SK-N-SH treated with all-trans-retinoic acid at 6 μM for 48 hours (cell line): ENCODE results near the gene STRA6.

Experiments used
- ATAC-seq: fragments of 200-7000 bp; cut with Tn5 transposase; 3 replicates; pipeline ENCODE4 v1.9.1; 2020; ENCODE audit warnings: mild to moderate bottlenecking, moderate library complexity
- CSDC2 ChIP-seq: fragments of 250-450 bp; sonication (Bioruptor Pico); IDR thresholded peaks from 2 replicates; pipeline ENCODE4 v1.5.0; 2020; ENCODE audit warnings: mild to moderate bottlenecking, moderate library complexity
- CSRNP3 ChIP-seq: fragments of 250-450 bp; sonication (Bioruptor Pico); IDR thresholded peaks from 2 replicates; pipeline ENCODE4 v1.5.1; 2021; ENCODE audit warnings: mild to moderate bottlenecking, moderate library complexity
- ESRRG ChIP-seq: fragments of 250-450 bp; sonication (Bioruptor Pico); IDR thresholded peaks from 2 replicates; pipeline ENCODE4 v1.6.1; 2021; ENCODE audit warnings: mild to moderate bottlenecking
- GLIS3 ChIP-seq: fragments of 250-450 bp; sonication (Bioruptor Pico); IDR thresholded peaks from 2 replicates; pipeline ENCODE4 v1.5.0; 2020; ENCODE audit warnings: mild to moderate bottlenecking, moderate library complexity
- ISL1 ChIP-seq: fragments of 250-450 bp; sonication (Bioruptor Pico); IDR thresholded peaks from 2 replicates; pipeline ENCODE4 v2.1.2; 2022; ENCODE audit warnings: mild to moderate bottlenecking, moderate library complexity
- OSR1 ChIP-seq: fragments of 250-450 bp; sonication (Bioruptor Pico); IDR thresholded peaks from 2 replicates; pipeline ENCODE4 v1.8.0; 2022; ENCODE audit warnings: moderate library complexity, mild to moderate bottlenecking, inconsistent platforms
- POU6F1 ChIP-seq: fragments of 250-450 bp; sonication (Bioruptor Pico); IDR thresholded peaks from 2 replicates; pipeline ENCODE4 v1.8.0; 2021; ENCODE audit warnings: low read depth, mild to moderate bottlenecking, moderate library complexity, borderline replicate concordance
- PPARA ChIP-seq: fragments of 250-450 bp; sonication (Bioruptor Pico); IDR thresholded peaks from 2 replicates; pipeline ENCODE4 v1.5.0; 2020; ENCODE audit warnings: mild to moderate bottlenecking, borderline replicate concordance
- RARB ChIP-seq: fragments of 250-450 bp; sonication (Bioruptor Pico); IDR thresholded peaks from 2 replicates; pipeline ENCODE4 v1.8.0; 2021; ENCODE audit warnings: mild to moderate bottlenecking, moderate library complexity
- SNAI2 ChIP-seq: fragments of 250-450 bp; sonication (Bioruptor Pico); IDR thresholded peaks from 2 replicates; pipeline ENCODE4 v1.5.0; 2020; ENCODE audit warnings: mild to moderate bottlenecking, moderate library complexity
- TCF4 ChIP-seq: fragments of 250-450 bp; sonication (Bioruptor Pico); IDR thresholded peaks from 2 replicates; pipeline ENCODE4 v1.8.0; 2021; ENCODE audit warnings: mild to moderate bottlenecking, moderate library complexity, borderline replicate concordance
- TOX ChIP-seq: fragments of 250-450 bp; sonication (Bioruptor Pico); IDR thresholded peaks from 2 replicates; pipeline ENCODE4 v1.8.0; 2021; ENCODE audit warnings: mild to moderate bottlenecking, moderate library complexity, borderline replicate concordance
- ZC3H10 ChIP-seq: fragments of 250-450 bp; sonication (Bioruptor Pico); IDR thresholded peaks from 2 replicates; pipeline ENCODE4 v1.5.1; 2021; ENCODE audit warnings: mild to moderate bottlenecking, moderate library complexity
- ZFP3 ChIP-seq: fragments of 250-450 bp; sonication (Bioruptor Pico); IDR thresholded peaks from 2 replicates; pipeline ENCODE4 v1.5.0; 2020; ENCODE audit warnings: mild to moderate bottlenecking, moderate library complexity
- ZFP30 ChIP-seq: fragments of 450-650 bp; formaldehyde crosslinking; IDR thresholded peaks from 2 replicates; pipeline ENCODE4 v1.5.0; 2022; ENCODE audit warnings: mild to moderate bottlenecking, moderate library complexity
- ZNF565 ChIP-seq: fragments of 450-650 bp; formaldehyde crosslinking; conservative IDR thresholded peaks from 2 replicates; pipeline ENCODE4 v1.5.0; 2020; ENCODE audit warnings: low read depth, mild to moderate bottlenecking, moderate library complexity
- ZNF8 ChIP-seq: fragments of 450-650 bp; formaldehyde crosslinking; IDR thresholded peaks from 2 replicates; pipeline ENCODE4 v1.5.0; 2020; ENCODE audit warnings: mild to moderate bottlenecking, moderate library complexity
- TF ChIP-seq, protein P1 (sequence below): fragments of 250-450 bp; sonication (Bioruptor Pico); IDR thresholded peaks from 2 replicates; pipeline ENCODE4 v1.8.0; 2020; ENCODE audit warnings: mild to moderate bottlenecking, moderate library complexity, borderline replicate concordance
- TF ChIP-seq, protein P2 (sequence below): fragments of 250-450 bp; sonication (Bioruptor Pico); IDR thresholded peaks from 2 replicates; pipeline ENCODE4 v1.5.0; 2020; ENCODE audit warnings: mild to moderate bottlenecking, moderate library complexity
- TF ChIP-seq, protein P3 (sequence below): fragments of 250-450 bp; sonication (Bioruptor Pico); IDR thresholded peaks from 2 replicates; pipeline ENCODE4 v1.5.1; 2020; ENCODE audit warnings: low read depth, mild to moderate bottlenecking, moderate library complexity

Gene STRA6

DNA sequence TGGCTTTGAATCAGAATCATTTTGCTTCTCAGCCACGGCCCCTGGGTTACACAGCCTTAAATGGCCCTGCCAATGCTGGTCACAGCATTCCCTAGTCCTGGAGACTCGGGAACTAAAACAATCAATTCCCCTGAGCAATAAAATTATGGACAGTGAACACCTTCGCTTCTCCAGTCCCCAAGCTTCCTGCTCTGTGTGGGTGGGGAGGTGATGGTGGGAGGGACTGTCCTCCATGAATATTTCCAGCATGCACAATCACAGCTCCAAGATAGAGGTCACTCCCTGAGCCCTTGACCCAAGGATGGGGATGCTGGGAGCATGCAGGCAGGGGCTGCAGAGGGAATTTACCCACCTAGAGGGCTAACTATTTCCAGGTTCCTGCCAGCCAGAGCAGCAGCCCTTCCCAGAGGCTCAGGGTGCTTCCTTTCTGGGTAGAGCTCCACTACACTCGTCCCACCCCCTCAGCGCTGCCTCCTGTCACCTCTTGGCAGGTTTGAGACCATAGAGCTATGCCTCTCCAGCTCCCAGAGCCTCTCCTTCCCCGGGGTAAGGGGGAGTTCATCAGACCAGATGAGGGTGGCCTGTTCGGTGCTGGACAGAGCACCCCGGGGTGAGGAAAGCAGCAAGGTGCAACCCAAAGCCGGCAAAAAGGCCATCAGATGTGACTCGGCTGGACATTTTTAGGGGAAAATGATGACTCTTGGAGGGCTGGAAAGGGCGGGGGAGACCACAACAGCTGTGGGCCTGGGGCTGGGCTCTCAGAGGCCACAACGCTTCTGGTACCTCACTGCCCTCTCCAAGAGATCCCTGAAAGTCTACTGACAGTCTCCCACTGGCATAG lies 19.0 kb upstream of the STRA6 start:
- ATAC-seq: peak; percentile 2; the same call in 1 of the 3 replicates

GRCh38 chr15:74220475-74221248 lies 18.1 kb upstream of the STRA6 start:
- ATAC-seq: no peak
- no peak for TF ChIP-seq CSDC2 (CRISPR knock-in tag)
- no peak for TF ChIP-seq ZFP30 (CRISPR knock-in tag)
- TF ChIP-seq, protein P1, sequence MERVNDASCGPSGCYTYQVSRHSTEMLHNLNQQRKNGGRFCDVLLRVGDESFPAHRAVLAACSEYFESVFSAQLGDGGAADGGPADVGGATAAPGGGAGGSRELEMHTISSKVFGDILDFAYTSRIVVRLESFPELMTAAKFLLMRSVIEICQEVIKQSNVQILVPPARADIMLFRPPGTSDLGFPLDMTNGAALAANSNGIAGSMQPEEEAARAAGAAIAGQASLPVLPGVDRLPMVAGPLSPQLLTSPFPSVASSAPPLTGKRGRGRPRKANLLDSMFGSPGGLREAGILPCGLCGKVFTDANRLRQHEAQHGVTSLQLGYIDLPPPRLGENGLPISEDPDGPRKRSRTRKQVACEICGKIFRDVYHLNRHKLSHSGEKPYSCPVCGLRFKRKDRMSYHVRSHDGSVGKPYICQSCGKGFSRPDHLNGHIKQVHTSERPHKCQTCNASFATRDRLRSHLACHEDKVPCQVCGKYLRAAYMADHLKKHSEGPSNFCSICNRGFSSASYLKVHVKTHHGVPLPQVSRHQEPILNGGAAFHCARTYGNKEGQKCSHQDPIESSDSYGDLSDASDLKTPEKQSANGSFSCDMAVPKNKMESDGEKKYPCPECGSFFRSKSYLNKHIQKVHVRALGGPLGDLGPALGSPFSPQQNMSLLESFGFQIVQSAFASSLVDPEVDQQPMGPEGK (CRISPR knock-in tag): no peak
- TF ChIP-seq SNAI2 (CRISPR knock-in tag): no peak
- no peak for TF ChIP-seq OSR1 (CRISPR knock-in tag)
- TF ChIP-seq, protein P2, sequence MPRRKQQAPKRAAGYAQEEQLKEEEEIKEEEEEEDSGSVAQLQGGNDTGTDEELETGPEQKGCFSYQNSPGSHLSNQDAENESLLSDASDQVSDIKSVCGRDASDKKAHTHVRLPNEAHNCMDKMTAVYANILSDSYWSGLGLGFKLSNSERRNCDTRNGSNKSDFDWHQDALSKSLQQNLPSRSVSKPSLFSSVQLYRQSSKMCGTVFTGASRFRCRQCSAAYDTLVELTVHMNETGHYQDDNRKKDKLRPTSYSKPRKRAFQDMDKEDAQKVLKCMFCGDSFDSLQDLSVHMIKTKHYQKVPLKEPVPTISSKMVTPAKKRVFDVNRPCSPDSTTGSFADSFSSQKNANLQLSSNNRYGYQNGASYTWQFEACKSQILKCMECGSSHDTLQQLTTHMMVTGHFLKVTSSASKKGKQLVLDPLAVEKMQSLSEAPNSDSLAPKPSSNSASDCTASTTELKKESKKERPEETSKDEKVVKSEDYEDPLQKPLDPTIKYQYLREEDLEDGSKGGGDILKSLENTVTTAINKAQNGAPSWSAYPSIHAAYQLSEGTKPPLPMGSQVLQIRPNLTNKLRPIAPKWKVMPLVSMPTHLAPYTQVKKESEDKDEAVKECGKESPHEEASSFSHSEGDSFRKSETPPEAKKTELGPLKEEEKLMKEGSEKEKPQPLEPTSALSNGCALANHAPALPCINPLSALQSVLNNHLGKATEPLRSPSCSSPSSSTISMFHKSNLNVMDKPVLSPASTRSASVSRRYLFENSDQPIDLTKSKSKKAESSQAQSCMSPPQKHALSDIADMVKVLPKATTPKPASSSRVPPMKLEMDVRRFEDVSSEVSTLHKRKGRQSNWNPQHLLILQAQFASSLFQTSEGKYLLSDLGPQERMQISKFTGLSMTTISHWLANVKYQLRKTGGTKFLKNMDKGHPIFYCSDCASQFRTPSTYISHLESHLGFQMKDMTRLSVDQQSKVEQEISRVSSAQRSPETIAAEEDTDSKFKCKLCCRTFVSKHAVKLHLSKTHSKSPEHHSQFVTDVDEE (CRISPR knock-in tag): no peak
- TF ChIP-seq TCF4 (CRISPR knock-in tag): no peak
- TF ChIP-seq ZNF8 (CRISPR knock-in tag): no peak

More for the DNA sequence above, 19.0 kb upstream of the STRA6 start:
- TF ChIP-seq POU6F1 (CRISPR knock-in tag) (no peak), CSRNP3 (CRISPR knock-in tag) (no peak), ISL1 (CRISPR knock-in tag) (no peak), GLIS3 (CRISPR knock-in tag) (no peak), RARB (CRISPR knock-in tag) (no peak), SNAI2 (CRISPR knock-in tag) (no peak), ZFP3 (CRISPR knock-in tag) (no peak), CSDC2 (CRISPR knock-in tag) (no peak), ZC3H10 (CRISPR knock-in tag) (no peak), ZNF565 (no peak), ESRRG (no peak), TOX (no peak), ZNF8 (CRISPR knock-in tag) (no peak), PPARA (CRISPR knock-in tag) (no peak), TCF4 (CRISPR knock-in tag) (no peak), OSR1 (CRISPR knock-in tag) (no peak)
- TF ChIP-seq, protein P1 (CRISPR knock-in tag): no peak
- TF ChIP-seq, protein P3, sequence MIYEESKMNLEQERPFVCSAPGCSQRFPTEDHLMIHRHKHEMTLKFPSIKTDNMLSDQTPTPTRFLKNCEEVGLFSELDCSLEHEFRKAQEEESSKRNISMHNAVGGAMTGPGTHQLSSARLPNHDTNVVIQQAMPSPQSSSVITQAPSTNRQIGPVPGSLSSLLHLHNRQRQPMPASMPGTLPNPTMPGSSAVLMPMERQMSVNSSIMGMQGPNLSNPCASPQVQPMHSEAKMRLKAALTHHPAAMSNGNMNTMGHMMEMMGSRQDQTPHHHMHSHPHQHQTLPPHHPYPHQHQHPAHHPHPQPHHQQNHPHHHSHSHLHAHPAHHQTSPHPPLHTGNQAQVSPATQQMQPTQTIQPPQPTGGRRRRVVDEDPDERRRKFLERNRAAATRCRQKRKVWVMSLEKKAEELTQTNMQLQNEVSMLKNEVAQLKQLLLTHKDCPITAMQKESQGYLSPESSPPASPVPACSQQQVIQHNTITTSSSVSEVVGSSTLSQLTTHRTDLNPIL: no peak
- TF ChIP-seq, protein P2 (CRISPR knock-in tag): no peak
